ENCODE measurements around the gene MRPL32.
A peak's percentile ranks its signal among the peaks of the same experiment; 100 is the strongest.
"Not testable (repeated sequence)": the region's sequence is repeated elsewhere in the genome, so short reads cannot be mapped to it uniquely, and the experiment has no call there.

The MRPL32 gene

DNA sequence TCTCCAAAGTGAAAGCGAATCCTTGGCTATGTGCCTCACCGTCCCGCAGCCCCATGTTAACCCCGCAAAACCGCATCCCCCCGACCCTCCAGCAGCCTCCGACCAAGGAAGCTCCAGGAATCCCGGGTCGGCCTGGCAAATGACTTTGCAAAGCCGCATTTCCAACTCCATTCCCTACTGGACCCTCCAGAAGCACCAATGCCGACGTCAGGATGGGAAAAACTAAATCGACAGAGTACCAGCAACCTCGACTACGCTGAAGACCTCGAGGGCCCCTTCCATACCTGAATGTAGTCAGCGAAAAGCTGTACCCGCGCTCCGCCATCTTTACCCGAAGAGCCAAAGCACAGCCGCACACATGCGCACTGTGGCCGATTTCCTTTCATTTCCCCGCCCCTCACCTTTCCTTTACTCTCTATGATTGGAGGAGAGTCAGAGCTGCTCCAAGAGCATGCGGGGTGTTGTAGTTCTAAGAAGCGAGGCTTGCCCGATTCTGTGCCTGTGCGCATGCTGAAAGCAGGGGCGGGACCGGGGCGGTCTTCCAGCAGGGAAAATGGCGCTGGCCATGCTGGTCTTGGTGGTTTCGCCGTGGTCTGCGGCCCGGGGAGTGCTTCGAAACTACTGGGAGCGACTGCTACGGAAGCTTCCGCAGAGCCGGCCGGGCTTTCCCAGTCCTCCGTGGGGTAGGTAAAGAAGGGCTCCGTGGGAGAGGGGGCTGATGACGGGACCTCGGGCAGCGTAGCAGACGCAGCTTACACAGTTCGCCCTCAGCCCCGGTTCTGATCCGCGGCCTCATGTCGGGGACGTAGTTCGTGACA lies at the start of gene MRPL32, which contains the start of gene PSMA2:
Gene MRPL32, plus strand, starts transcription at position 543 of the 818 bp plus-strand sequence. Its CDS starts 11 bp downstream, at position 554.
Gene PSMA2, minus strand, starts transcription at position 341 of the 818 bp plus-strand sequence. Its CDS starts 16 bp downstream, at position 325.
- H3K4me1 ChIP-seq (ENCODE audit: control insufficient read depth, insufficient read depth, low read length), result peaks cover 12% of the 10 kb centered on the region
- no peaks in the 10 kb centered on the region for H3K9me3 ChIP-seq (ENCODE audit: control insufficient read depth, insufficient read depth, low read length)
- H3K9ac ChIP-seq (ENCODE audit: low read depth, low read length), result peak within 1 kb of the TSS; percentile 97
- H3K36me3 ChIP-seq (ENCODE audit: control insufficient read depth, insufficient read depth, low read length), result peaks cover 24% of the 10 kb centered on the region
- peak within 1 kb of the TSS; percentile 99 for H3K4me3 ChIP-seq (ENCODE audit: low read depth, low read length)
- no peaks in the 10 kb centered on the region for H3K27me3 ChIP-seq (ENCODE audit: control insufficient read depth, insufficient read depth, low read length)

DNA sequence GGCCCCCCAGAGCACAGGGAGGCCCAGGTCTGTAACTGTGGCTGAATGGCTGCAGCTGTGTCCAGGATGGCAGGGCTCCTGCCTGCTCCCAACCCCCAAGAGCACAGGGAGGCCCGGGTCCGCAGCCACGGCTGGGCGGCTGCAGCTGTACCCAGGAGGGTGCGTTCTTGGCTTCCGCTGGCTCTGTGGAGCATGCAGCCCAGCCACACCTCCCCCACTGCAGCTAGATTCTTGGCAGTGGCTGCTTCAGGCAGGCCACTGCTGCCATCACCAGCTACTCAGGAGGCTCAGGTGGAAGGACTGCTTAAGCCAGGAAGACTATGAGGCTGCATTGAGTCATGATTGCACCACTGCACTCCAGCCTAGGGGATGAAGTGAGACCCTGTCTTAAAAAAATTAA lies 48.2 kb upstream of the MRPL32 start:
- Histone ChIP-seq H3K36me3 (ENCODE audit: control insufficient read depth, insufficient read depth, low read length) (peaks cover 11% of the 10 kb centered on the region), H3K9me3 (ENCODE audit: control insufficient read depth, insufficient read depth, low read length) (no peaks in the 10 kb centered on the region), H3K4me1 (ENCODE audit: control insufficient read depth, insufficient read depth, low read length) (peaks cover 6% of the 10 kb centered on the region), H3K4me3 (ENCODE audit: low read depth, low read length) (no peak overlapping the region), H3K9ac (ENCODE audit: low read depth, low read length) (no peak overlapping the region), H3K27me3 (ENCODE audit: control insufficient read depth, insufficient read depth, low read length) (no peaks in the 10 kb centered on the region)

DNA sequence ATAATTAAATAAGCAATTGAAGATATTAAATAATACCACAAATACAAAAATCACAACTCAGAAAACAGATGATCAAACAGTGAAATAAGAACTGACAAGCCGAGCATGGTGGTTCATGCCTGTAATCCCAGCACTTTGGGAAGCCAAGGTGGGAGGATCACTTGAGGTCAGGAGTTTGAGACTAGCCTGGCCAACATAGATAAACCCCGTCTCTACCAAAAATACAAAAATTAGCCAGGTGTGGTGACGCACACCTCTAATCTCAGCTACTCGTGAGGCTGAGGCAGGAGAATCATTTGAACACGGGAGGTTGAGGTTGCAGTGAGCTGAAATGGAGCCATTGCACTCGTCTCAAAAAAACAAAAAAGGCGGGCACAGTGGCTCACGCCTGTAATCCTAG lies 47.0 kb upstream of the MRPL32 start:
- H3K9me3 ChIP-seq (ENCODE audit: control insufficient read depth, insufficient read depth, low read length); H3K9ac ChIP-seq (ENCODE audit: low read depth, low read length); H3K4me3 ChIP-seq (ENCODE audit: low read depth, low read length); H3K27me3 ChIP-seq (ENCODE audit: control insufficient read depth, insufficient read depth, low read length): not testable (repeated sequence)
- H3K4me1 ChIP-seq (ENCODE audit: control insufficient read depth, insufficient read depth, low read length), result peaks cover 10% of the 10 kb centered on the region
- peaks cover 11% of the 10 kb centered on the region for H3K36me3 ChIP-seq (ENCODE audit: control insufficient read depth, insufficient read depth, low read length)

DNA sequence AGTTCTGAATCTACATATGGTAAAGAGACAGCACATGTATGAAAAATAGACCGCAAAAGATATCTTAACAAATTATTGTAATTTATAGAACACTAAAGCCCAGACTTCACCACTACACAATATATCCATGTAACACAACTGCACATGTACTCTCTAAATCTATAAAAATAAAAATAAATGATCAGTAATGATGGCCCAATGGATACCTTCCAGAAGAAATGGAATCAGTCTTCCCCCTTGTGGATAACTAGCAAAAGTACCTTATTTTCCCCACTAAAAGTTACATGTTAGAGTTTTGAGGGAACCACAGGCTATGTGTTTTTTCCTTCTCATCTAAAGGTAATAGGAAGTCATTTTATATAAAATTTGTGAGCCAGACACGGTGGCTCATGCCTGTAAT lies 46.0 kb upstream of the MRPL32 start:
- Histone ChIP-seq H3K27me3 (ENCODE audit: control insufficient read depth, insufficient read depth, low read length) (no peaks in the 10 kb centered on the region), H3K36me3 (ENCODE audit: control insufficient read depth, insufficient read depth, low read length) (peaks cover 11% of the 10 kb centered on the region), H3K9me3 (ENCODE audit: control insufficient read depth, insufficient read depth, low read length) (no peaks in the 10 kb centered on the region), H3K4me3 (ENCODE audit: low read depth, low read length) (no peak overlapping the region), H3K9ac (ENCODE audit: low read depth, low read length) (no peak overlapping the region), H3K4me1 (ENCODE audit: control insufficient read depth, insufficient read depth, low read length) (peaks cover 10% of the 10 kb centered on the region)

DNA sequence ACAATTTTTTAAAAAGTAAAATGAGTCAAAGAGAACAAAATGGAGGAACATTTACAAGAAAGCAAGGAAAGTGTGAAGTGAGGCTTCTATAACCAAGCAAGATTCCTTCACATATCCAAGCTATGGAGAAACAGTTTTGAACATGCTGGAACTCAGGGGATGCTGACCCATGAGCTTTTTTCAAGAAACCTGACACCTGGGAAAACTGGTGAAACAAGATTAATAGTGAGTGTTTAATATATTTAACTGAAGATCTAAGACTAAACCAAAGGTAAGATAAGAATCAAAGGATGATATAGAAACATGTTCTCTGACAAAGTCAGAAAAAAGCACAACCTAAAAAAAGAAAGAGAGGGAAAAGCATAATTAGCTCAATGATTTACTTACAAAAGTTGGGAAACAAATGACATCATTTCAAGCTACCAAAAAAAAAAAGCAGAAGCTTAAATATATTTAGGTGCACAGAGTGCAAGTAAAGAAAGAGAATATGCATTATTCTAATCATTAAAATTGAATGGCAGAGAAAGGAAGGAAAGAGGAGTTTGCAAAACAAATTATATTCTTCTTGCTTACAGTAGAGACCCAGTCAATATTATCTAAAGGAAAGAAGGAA lies 45.2 kb upstream of the MRPL32 start:
- Histone ChIP-seq H3K4me1 (ENCODE audit: control insufficient read depth, insufficient read depth, low read length) (peaks cover 10% of the 10 kb centered on the region), H3K9ac (ENCODE audit: low read depth, low read length) (no peak overlapping the region), H3K27me3 (ENCODE audit: control insufficient read depth, insufficient read depth, low read length) (no peaks in the 10 kb centered on the region), H3K4me3 (ENCODE audit: low read depth, low read length) (peak overlapping the region; percentile 73), H3K9me3 (ENCODE audit: control insufficient read depth, insufficient read depth, low read length) (no peaks in the 10 kb centered on the region), H3K36me3 (ENCODE audit: control insufficient read depth, insufficient read depth, low read length) (peaks cover 11% of the 10 kb centered on the region)

DNA sequence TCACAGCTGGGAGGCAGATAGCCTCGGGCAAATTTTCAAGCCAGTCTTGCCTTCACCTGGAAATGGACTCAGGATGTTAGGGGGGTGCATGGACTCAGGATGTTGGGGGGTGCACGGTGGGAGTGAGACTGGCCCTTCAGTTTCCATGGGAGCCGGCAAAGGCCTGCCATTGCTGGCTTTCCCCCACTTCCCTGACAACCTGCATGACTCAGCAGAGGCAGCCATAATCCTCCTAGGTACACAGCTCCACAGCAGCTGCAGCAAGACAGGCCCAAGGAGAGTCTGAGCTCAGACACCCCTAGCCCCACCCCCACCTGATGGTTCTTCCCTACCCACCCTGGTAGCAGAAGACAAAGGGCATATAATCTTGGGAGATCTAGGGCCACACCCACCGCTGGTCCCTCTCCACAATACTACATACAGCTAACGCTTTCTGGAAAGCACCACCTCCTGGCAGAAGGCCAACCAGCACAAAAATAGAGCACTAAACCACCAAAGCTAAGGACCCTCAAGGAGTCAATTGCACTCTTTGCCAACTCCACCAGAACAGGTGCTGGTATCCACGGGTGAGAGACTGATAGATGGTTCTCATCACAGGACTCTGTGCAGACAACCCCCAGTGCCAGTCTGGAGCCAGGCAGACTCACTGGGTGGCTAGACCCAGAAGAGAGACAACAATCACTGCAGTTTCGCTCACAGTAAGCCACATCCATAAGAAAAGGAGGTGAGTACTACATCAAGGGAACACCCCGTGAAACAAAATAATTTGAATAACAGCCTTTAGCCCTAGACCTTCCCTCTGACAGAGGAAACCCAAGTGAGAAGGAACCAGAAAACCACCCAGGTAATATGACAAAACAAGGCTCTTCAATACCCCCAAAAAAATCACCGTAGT lies 38.6 kb upstream of the MRPL32 start:
- Histone ChIP-seq H3K27me3 (ENCODE audit: control insufficient read depth, insufficient read depth, low read length) (no peaks in the 10 kb centered on the region), H3K4me3 (ENCODE audit: low read depth, low read length) (peak overlapping the region; percentile 1), H3K9me3 (ENCODE audit: control insufficient read depth, insufficient read depth, low read length) (no peaks in the 10 kb centered on the region), H3K36me3 (ENCODE audit: control insufficient read depth, insufficient read depth, low read length) (no peaks in the 10 kb centered on the region), H3K4me1 (ENCODE audit: control insufficient read depth, insufficient read depth, low read length) (peaks cover 8% of the 10 kb centered on the region), H3K9ac (ENCODE audit: low read depth, low read length) (no peak overlapping the region)

- Histone ChIP-seq H3K9me3 (ENCODE audit: control insufficient read depth, insufficient read depth, low read length) (no peaks in the 10 kb centered on the region), H3K4me3 (ENCODE audit: low read depth, low read length) (no peak overlapping the region), H3K27me3 (ENCODE audit: control insufficient read depth, insufficient read depth, low read length) (no peaks in the 10 kb centered on the region), H3K4me1 (ENCODE audit: control insufficient read depth, insufficient read depth, low read length) (no peaks in the 10 kb centered on the region), H3K9ac (ENCODE audit: low read depth, low read length) (no peak overlapping the region), H3K36me3 (ENCODE audit: control insufficient read depth, insufficient read depth, low read length) (no peaks in the 10 kb centered on the region)
These were observed 31.3 kb upstream of the MRPL32 start for GRCh38 chr7:42900842-42901241.

GRCh38 chr7:42902331-42902730 lies 29.8 kb upstream of the MRPL32 start:
- Histone ChIP-seq H3K9me3 (ENCODE audit: control insufficient read depth, insufficient read depth, low read length) (no peaks in the 10 kb centered on the region), H3K4me1 (ENCODE audit: control insufficient read depth, insufficient read depth, low read length) (no peaks in the 10 kb centered on the region), H3K36me3 (ENCODE audit: control insufficient read depth, insufficient read depth, low read length) (no peaks in the 10 kb centered on the region), H3K4me3 (ENCODE audit: low read depth, low read length) (no peak overlapping the region), H3K9ac (ENCODE audit: low read depth, low read length) (no peak overlapping the region), H3K27me3 (ENCODE audit: control insufficient read depth, insufficient read depth, low read length) (no peaks in the 10 kb centered on the region)

GRCh38 chr7:42906181-42906580 lies 26.0 kb upstream of the MRPL32 start:
- no peaks in the 10 kb centered on the region for H3K36me3 ChIP-seq (ENCODE audit: control insufficient read depth, insufficient read depth, low read length)
- no peaks in the 10 kb centered on the region for H3K27me3 ChIP-seq (ENCODE audit: control insufficient read depth, insufficient read depth, low read length)
- H3K9ac ChIP-seq (ENCODE audit: low read depth, low read length), result no peak overlapping the region
- H3K4me1 ChIP-seq (ENCODE audit: control insufficient read depth, insufficient read depth, low read length), result peaks cover 6% of the 10 kb centered on the region
- H3K9me3 ChIP-seq (ENCODE audit: control insufficient read depth, insufficient read depth, low read length), result no peaks in the 10 kb centered on the region
- H3K4me3 ChIP-seq (ENCODE audit: low read depth, low read length), result no peak overlapping the region

DNA sequence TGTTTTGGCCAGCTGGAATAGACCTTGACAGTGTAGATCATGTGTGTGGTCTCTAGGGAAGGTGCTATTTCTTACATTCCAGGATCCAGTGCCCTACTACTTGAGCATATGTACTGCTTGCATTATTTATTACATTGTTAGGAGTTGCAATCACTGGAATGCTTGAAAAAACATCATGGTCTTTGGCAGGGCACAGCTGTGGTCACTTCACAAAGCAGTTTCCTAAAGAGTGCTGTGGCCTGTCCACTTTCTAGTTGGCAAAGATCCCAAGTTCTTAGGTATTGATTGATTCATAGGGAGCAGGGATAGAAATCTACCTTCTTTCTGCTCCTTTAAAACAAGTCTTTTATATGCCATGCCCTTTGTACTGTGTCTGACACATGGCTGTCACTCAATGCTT lies 24.9 kb upstream of the MRPL32 start:
- Histone ChIP-seq H3K27me3 (ENCODE audit: control insufficient read depth, insufficient read depth, low read length) (no peaks in the 10 kb centered on the region), H3K4me1 (ENCODE audit: control insufficient read depth, insufficient read depth, low read length) (peaks cover 6% of the 10 kb centered on the region), H3K36me3 (ENCODE audit: control insufficient read depth, insufficient read depth, low read length) (no peaks in the 10 kb centered on the region), H3K4me3 (ENCODE audit: low read depth, low read length) (no peak overlapping the region), H3K9ac (ENCODE audit: low read depth, low read length) (no peak overlapping the region), H3K9me3 (ENCODE audit: control insufficient read depth, insufficient read depth, low read length) (no peaks in the 10 kb centered on the region)

- H3K4me3 ChIP-seq (ENCODE audit: low read depth, low read length), result no peak overlapping the region
- H3K9ac ChIP-seq (ENCODE audit: low read depth, low read length), result no peak overlapping the region
- no peaks in the 10 kb centered on the region for H3K27me3 ChIP-seq (ENCODE audit: control insufficient read depth, insufficient read depth, low read length)
- H3K36me3 ChIP-seq (ENCODE audit: control insufficient read depth, insufficient read depth, low read length), result no peaks in the 10 kb centered on the region
- peaks cover 16% of the 10 kb centered on the region for H3K4me1 ChIP-seq (ENCODE audit: control insufficient read depth, insufficient read depth, low read length)
- H3K9me3 ChIP-seq (ENCODE audit: control insufficient read depth, insufficient read depth, low read length), result no peaks in the 10 kb centered on the region
These were observed 21.9 kb upstream of the MRPL32 start for GRCh38 chr7:42910306-42910705.

Data from iPS-15b (cell line).